ENCODE data around the gene PLVAP.

Gene PLVAP

DNA sequence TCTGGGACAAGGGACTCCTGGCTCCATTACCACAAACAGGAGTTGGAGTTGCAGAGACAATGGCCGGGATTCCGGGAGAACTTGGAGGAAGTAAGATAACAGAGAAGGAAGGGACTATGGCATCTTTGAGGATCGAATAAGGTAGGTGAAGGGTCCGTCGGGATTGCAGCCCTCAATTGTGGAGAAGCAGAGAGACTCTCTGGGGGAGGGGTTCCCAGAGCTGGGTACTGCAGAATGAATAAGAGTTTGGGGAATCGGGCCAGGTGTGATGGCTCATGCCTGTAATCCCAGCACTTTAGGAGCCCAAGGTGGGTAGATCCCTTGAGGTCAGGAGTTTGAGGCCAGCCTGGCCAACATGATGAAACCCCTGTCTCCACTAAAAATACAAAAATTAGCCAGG, 24.5 kb upstream of the PLVAP start:
- in situ Hi-C loops (cut with HindIII; ENCODE audit: low sequenced_read_pairs): no loop called here
- no peak for TF ChIP-seq CTCF (IDR thresholded peaks at IDR 0.05; ENCODE audit: low read depth, low read length, missing control alignments)
- no peak overlapping the region for H3K4me3 ChIP-seq (ENCODE audit: low read depth, low read length)
- no peak for DNase-seq (ENCODE audit: low read depth)

DNA sequence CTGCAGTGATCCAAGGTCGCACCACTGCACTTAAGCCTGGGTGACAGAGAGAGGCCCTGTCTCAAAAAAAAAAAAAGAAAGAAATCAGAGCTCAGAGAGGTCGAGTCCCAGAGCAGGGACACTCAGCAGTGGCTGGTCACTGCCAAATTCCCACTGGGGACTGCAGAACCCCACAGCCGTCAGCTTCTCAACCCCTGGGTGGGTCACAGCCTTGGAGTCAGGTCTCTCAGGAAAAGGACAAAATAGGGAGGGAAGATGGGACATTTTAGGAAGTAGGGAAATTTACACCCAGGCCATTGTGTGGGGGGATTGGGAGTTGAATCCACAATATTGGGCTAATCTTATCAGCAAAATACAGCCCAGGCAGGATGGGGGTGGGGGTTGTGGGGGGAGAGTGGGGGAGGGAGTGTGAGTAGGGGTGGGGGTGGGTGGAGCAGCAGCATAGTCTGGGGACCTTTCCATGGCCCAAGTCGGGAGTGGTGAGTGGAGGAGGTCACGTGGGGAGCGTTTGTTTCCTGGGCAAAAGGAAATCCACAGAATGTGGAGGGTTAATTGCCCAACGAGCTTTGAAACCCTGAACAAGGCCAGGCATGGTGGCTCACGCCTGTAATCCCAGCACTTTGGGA, 21.9 kb upstream of the PLVAP start:
- in situ Hi-C loops (cut with HindIII; ENCODE audit: low sequenced_read_pairs): no loop called here
- TF ChIP-seq CTCF (IDR thresholded peaks at IDR 0.05; ENCODE audit: low read depth, low read length, missing control alignments): no peak
- H3K4me3 ChIP-seq (ENCODE audit: low read depth, low read length): no peak overlapping the region
- no peak for DNase-seq (ENCODE audit: low read depth)

- DNase-seq (ENCODE audit: low read depth): no peak
- in situ Hi-C loops (cut with HindIII; ENCODE audit: low sequenced_read_pairs): no loop called here
- peak; percentile 64 for TF ChIP-seq CTCF (IDR thresholded peaks at IDR 0.05; ENCODE audit: low read depth, low read length, missing control alignments)
- no peak overlapping the region for H3K4me3 ChIP-seq (ENCODE audit: low read depth, low read length)
These were observed 17.8 kb upstream of the PLVAP start for GRCh38 chr19:17394891-17395415.

DNA sequence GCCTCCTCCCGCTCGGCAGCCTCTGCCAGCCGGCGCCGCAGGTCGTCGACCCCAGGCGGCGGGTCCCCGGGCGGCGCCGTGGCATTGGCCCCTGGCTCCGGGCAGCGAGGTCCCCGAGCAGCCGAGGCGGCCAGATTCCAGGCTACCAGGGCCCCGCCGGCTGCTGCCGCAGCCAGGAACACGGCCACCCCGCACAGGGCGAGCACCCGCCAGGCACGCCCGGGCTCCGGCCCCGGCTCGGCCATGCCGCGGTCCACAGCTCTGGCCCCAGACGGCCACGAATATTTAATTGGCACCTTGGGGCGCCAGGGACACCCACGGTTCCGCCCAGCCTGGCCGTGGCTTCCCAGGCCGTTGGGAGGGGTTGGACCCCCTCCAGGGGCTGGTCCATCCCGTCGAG, 16.8 kb upstream of the PLVAP start, which contains the start of gene CCDC194:
CCDC194 (minus strand) TSS at position 283 of the 400 bp plus-strand sequence; CDS start at position 245, 38 bp downstream.
- H3K4me3 ChIP-seq (ENCODE audit: low read depth, low read length): no peak within 1 kb of the TSS
- in situ Hi-C loops (cut with HindIII; ENCODE audit: low sequenced_read_pairs): no loop called here
- no peak for TF ChIP-seq CTCF (IDR thresholded peaks at IDR 0.05; ENCODE audit: low read depth, low read length, missing control alignments)
- no peak for DNase-seq (ENCODE audit: low read depth)

DNA sequence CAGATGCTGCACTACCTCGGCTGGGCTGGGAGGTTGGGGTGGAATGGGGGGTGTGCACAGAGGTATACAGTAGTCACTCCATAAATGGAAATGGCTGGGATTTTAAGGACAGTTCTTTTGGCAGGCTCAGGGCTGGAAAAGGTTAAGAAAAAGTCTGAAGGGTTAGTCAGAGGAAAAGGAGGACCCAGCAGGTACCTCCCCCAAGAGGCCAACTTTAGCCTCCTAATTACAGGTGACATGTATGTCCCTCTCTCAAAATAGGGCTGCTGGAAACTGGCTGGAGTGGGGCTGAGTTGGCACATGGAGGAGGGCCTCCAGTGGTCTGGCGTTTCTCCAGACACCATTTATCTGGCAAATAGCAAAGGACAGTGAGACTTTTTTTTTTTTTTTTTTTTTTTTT, 15.9 kb upstream of the PLVAP start:
- TF ChIP-seq CTCF (IDR thresholded peaks at IDR 0.05; ENCODE audit: low read depth, low read length, missing control alignments): no peak
- H3K4me3 ChIP-seq (ENCODE audit: low read depth, low read length): no peak overlapping the region
- in situ Hi-C loops (cut with HindIII; ENCODE audit: low sequenced_read_pairs): no loop called here
- DNase-seq (ENCODE audit: low read depth): no peak

DNA sequence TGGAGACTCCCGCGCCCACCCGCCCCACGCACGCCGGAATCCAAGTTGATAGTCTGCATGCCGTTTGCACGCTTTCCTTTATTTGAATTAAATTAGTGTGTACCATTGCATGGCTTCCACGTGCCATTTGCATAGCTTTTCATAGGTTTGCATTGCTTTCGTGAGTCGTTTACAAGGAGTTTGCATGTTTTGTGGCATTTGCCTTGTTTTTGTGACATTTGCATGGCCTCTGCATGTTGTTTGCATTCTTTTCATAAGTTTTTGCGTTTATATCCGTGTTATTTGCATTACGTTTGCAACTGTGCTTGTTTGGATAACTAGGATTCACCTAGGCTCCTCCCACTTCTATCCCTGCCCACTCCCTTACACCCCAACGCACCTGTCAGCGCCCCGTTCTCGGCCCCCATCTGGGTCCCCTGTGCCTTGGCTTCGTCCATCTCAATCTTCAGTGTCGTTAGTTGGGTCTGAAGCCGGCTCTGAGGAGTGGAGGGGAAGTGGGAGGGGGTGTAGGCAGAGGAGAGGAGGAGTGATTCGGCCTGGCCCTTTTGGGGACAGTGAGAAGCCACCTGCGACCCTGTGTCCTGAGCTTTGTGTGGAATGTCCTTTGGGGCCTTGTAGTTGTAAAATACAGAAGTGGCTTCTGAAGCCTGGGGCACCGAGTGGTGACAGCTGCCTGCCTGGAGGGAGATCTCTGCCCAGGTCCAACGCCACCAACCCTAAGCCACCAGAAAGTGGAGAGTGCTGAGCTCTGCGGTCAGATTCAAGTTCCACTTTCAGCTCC, 14.4 kb upstream of the PLVAP start:
- in situ Hi-C loops (cut with HindIII; ENCODE audit: low sequenced_read_pairs): no loop called here
- H3K4me3 ChIP-seq (ENCODE audit: low read depth, low read length): peak overlapping the region; percentile 61
- TF ChIP-seq CTCF (IDR thresholded peaks at IDR 0.05; ENCODE audit: low read depth, low read length, missing control alignments): no peak
- DNase-seq (ENCODE audit: low read depth): no peak
